SK-N-MC (cell line): ENCODE measurements around the gene PARP9.

Experiments used
- EZH2 ChIP-seq: fragments of 200-600 bp; sonication (generic); IDR thresholded peaks from one replicate; pipeline ENCODE4 v1.6.1; 2017; ENCODE audit warnings: antibody characterized with exemption
- FOXP2 ChIP-seq: optimal IDR thresholded peaks from 2 replicates; pipeline ENCODE3; 2011; ENCODE audit warnings: mild to moderate bottlenecking, moderate library complexity; ENCODE audit not compliant: insufficient read depth; ENCODE audit errors: extremely low read length, control extremely low read depth
- POLR2AphosphoS5 ChIP-seq: IDR thresholded peaks from 2 replicates; pipeline ENCODE4 v1.6.1; 2012; ENCODE audit warnings: mild to moderate bottlenecking, low read depth, low read length, borderline replicate concordance

- TF ChIP-seq EZH2 (no peak), POLR2AphosphoS5 (peak; percentile 39; the same call in 1 of the 2 replicates), FOXP2 (no peak)
Observed at GRCh38 chr3:122493296-122493695, 70.8 kb downstream of the PARP9 start.
